H1 (cell line): Measurements from ENCODE around the gene COPZ1. TPM values are rescaled to one million over a fixed set of nuclear protein-coding genes. Genes with fewer than 3 reads are reported as not detected.

ENCODE experiments used
- CTCF ChIA-PET: fragments of 300-600 bp; sonication (Branson Sonifier 250); formaldehyde crosslinking; loops from one replicate; lab custom pipeline; 2021; ENCODE audit not compliant: partially characterized antibody; lab: Charles Lee
- POLR2A ChIA-PET: fragments of 300-600 bp; sonication (Branson Sonifier 250); formaldehyde crosslinking; loops from one replicate; lab custom pipeline; 2021; ENCODE audit warnings: inconsistent platforms; ENCODE audit not compliant: partially characterized antibody; lab: Charles Lee
- DNase-seq, 2 experiments: peaks; one replicate each; pipeline versions ENCODE4 v3.0.0 to v3.0.0-alpha.2; 2010 to 2022; ENCODE audit warnings: low spot score in 2 of 2, low read depth in 1 of 2, mixed read lengths in 1 of 2
- FAIRE-seq: peaks from 2 replicates; lab custom pipeline; 2011; peaks lifted over from hg19 to GRCh38; lab: Jason Lieb, UNC
- H2AFZ ChIP-seq: 2 replicates; pipeline ENCODE4 v1.8.1; 2012; ENCODE audit warnings: low read length, inconsistent platforms
- H2AK5ac ChIP-seq: 2 replicates; pipeline ENCODE4 v1.6.1; 2013; ENCODE audit warnings: low read depth, low read length
- H2BK120ac ChIP-seq: replicated peaks from 2 replicates; pipeline ENCODE3; 2013; ENCODE audit warnings: low read depth, low read length, inconsistent platforms
- H2BK12ac ChIP-seq: 2 replicates; pipeline ENCODE4 v1.6.1; 2013; ENCODE audit warnings: low read depth, low read length
- H2BK15ac ChIP-seq: 2 replicates; pipeline ENCODE4 v1.6.1; 2013; ENCODE audit warnings: low read length
- H2BK20ac ChIP-seq: 2 replicates; pipeline ENCODE4 v1.6.1; 2013; ENCODE audit warnings: low read length
- H2BK5ac ChIP-seq: 2 replicates; pipeline ENCODE4 v1.6.1; 2013; ENCODE audit warnings: low read depth, low read length
- H3K14ac ChIP-seq: 2 replicates; pipeline ENCODE4 v1.6.1; 2013; ENCODE audit warnings: inconsistent platforms; ENCODE audit not compliant: insufficient read length
- H3K18ac ChIP-seq: 2 replicates; pipeline ENCODE4 v1.6.1; 2013; ENCODE audit warnings: low read length; ENCODE audit errors: extremely low read depth
- H3K23ac ChIP-seq: 2 replicates; pipeline ENCODE4 v1.6.1; 2013; ENCODE audit warnings: inconsistent platforms; ENCODE audit not compliant: insufficient read length
- H3K23me2 ChIP-seq: 2 replicates; pipeline ENCODE4 v1.6.1; 2013; ENCODE audit warnings: low read depth, low read length
- H3K27ac ChIP-seq: 2 replicates; pipeline ENCODE4 v1.6.1; 2011; ENCODE audit warnings: low read depth, low read length, inconsistent platforms
- H3K27me3 ChIP-seq, 4 experiments: replicated peaks in 1 of 4; 1 replicate in 1 of 4; 2 replicates in 3 of 4; pipeline versions ENCODE4 v1.6.1 to v1.8.1; 2011 to 2013; ENCODE audit warnings: low read length in 3 of 4, mild to moderate bottlenecking in 3 of 4, inconsistent platforms in 2 of 4, mixed read lengths in 2 of 4, moderate library complexity in 1 of 4; ENCODE audit not compliant: control insufficient read depth in 3 of 4, insufficient read depth in 3 of 4; ENCODE audit errors: extremely low read depth in 1 of 4
- H3K36me3 ChIP-seq, 4 experiments: 2 replicates each; pipeline versions ENCODE4 v1.6.1 to v1.8.1; 2011 to 2013; ENCODE audit warnings: mild to moderate bottlenecking in 4 of 4, low read length in 3 of 4, moderate library complexity in 2 of 4, control low read depth in 1 of 4, inconsistent platforms in 1 of 4; ENCODE audit not compliant: insufficient read depth in 4 of 4, control insufficient read depth in 2 of 4
- H3K4ac ChIP-seq: replicated peaks from 2 replicates; pipeline ENCODE3; 2013; ENCODE audit warnings: low read length, low read depth, mixed read lengths, inconsistent platforms; ENCODE audit not compliant: insufficient read length
- H3K4me1 ChIP-seq, 4 experiments: replicated peaks in 1 of 4; 1 replicate in 1 of 4; 2 replicates in 3 of 4; pipeline versions ENCODE4 v1.6.1 to v1.8.1; 2011 to 2013; ENCODE audit warnings: low read length in 3 of 4, inconsistent platforms in 2 of 4, mixed read lengths in 1 of 4; ENCODE audit not compliant: insufficient read depth in 4 of 4, control insufficient read depth in 3 of 4
- H3K4me2 ChIP-seq, 2 experiments: 2 replicates each; pipeline versions ENCODE4 v1.6.1 to v1.8.1; 2011 to 2013; ENCODE audit warnings: low read depth in 2 of 2, low read length in 2 of 2, control low read depth in 1 of 2, inconsistent platforms in 1 of 2, mild to moderate bottlenecking in 1 of 2; ENCODE audit not compliant: insufficient read depth in 1 of 2
- H3K4me3 ChIP-seq, 4 experiments: fragments of 200-600, 300-600 bp in 1 of 4; sonication (generic), shearing (Covaris generic), sonication (Bioruptor Twin) in 1 of 4; 2 replicates each; pipeline versions ENCODE4 v1.5.1 to v1.8.1; 2011 to 2016; ENCODE audit warnings: low read length in 4 of 4, low read depth in 3 of 4, control low read depth in 2 of 4, inconsistent platforms in 2 of 4, mild to moderate bottlenecking in 2 of 4, mixed read lengths in 1 of 4, moderate library complexity in 1 of 4; ENCODE audit not compliant: insufficient read depth in 2 of 4; ENCODE audit errors: extremely low read depth in 1 of 4
- H3K56ac ChIP-seq: replicated peaks from 2 replicates; pipeline ENCODE3; 2013; ENCODE audit warnings: low read depth, mild to moderate bottlenecking, mixed read lengths, low read length, inconsistent platforms; ENCODE audit not compliant: insufficient read length
- H3K79me1 ChIP-seq: 2 replicates; pipeline ENCODE4 v1.6.1; 2013; ENCODE audit warnings: low read depth, low read length, control low read depth
- H3K79me2 ChIP-seq, 2 experiments: 2 replicates each; pipeline versions ENCODE4 v1.6.1 to v1.8.1; 2012 to 2013; ENCODE audit warnings: low read length in 2 of 2, mild to moderate bottlenecking in 2 of 2, inconsistent platforms in 1 of 2; ENCODE audit not compliant: insufficient read depth in 2 of 2, control insufficient read depth in 1 of 2
- H3K9ac ChIP-seq, 4 experiments: replicated peaks in 1 of 4; 1 replicate in 1 of 4; 2 replicates in 3 of 4; pipeline versions ENCODE4 v1.6.1 to v1.8.1; 2011 to 2013; ENCODE audit warnings: low read depth in 3 of 4, low read length in 3 of 4, control low read depth in 2 of 4, mild to moderate bottlenecking in 2 of 4, moderate library complexity in 2 of 4, inconsistent platforms in 1 of 4; ENCODE audit errors: extremely low read depth in 1 of 4
- H3K9me3 ChIP-seq, 2 experiments: 2 replicates each; pipeline versions ENCODE4 v1.6.1 to v1.8.1; 2012 to 2013; ENCODE audit warnings: mild to moderate bottlenecking in 2 of 2, moderate library complexity in 2 of 2, control low read depth in 1 of 2, inconsistent platforms in 1 of 2, low read depth in 1 of 2, low read length in 1 of 2, mixed read lengths in 1 of 2; ENCODE audit not compliant: insufficient read depth in 2 of 2
- H4K20me1 ChIP-seq, 2 experiments: replicated peaks in 1 of 2; 2 replicates each; pipeline versions ENCODE3 to v1.8.1; 2011 to 2013; ENCODE audit warnings: inconsistent platforms in 2 of 2, low read length in 2 of 2, mild to moderate bottlenecking in 1 of 2; ENCODE audit not compliant: insufficient read depth in 2 of 2, control insufficient read depth in 1 of 2
- H4K5ac ChIP-seq: 2 replicates; pipeline ENCODE4 v1.6.1; 2013; ENCODE audit warnings: low read length, low read depth, mixed read lengths, inconsistent platforms; ENCODE audit not compliant: insufficient read length
- H4K8ac ChIP-seq: 2 replicates; pipeline ENCODE4 v1.8.0; 2013; ENCODE audit warnings: mild to moderate bottlenecking, moderate library complexity, low read length, inconsistent platforms; ENCODE audit not compliant: insufficient read depth; ENCODE audit errors: extremely low read depth
- H4K91ac ChIP-seq: replicated peaks from 2 replicates; pipeline ENCODE3; 2013; ENCODE audit warnings: low read length, mixed read lengths, inconsistent platforms; ENCODE audit not compliant: insufficient read length
- CHD2 ChIP-seq: IDR thresholded peaks from 2 replicates; pipeline ENCODE4 v1.6.1; 2012; ENCODE audit warnings: low read length, improper control_type of control experiment
- RAD21 ChIP-seq, 2 experiments: IDR thresholded peaks in 1 of 2; conservative IDR thresholded peaks in 1 of 2; 2 replicates each; pipeline ENCODE4 v1.6.1; 2011; ENCODE audit warnings: low read depth in 2 of 2, low read length in 2 of 2, improper control_type of control experiment in 1 of 2, inconsistent platforms in 1 of 2, mild to moderate bottlenecking in 1 of 2, moderate library complexity in 1 of 2
- WGBS, 2 experiments: shearing (Covaris generic) in 1 of 2; methylation state at CpG; one replicate each; pipeline versions ENCODE4 v1.1.6 to v1.1.7; 2013 to 2015; ENCODE audit warnings: low lambda C conversion rate in 2 of 2, mixed read lengths in 2 of 2, inconsistent platforms in 1 of 2, low coverage in 1 of 2, missing lambda C conversion rate in 1 of 2; ENCODE audit not compliant: insufficient replicate concordance in 2 of 2, insufficient coverage in 1 of 2, insufficient read length in 1 of 2; ENCODE audit errors: extremely low coverage in 1 of 2, missing lambda C conversion rate in 1 of 2; 5-methylcytosine and 5-hydroxymethylcytosine counted together
- polyA plus RNA-seq, 7 experiments: library from polyadenylated mRNA; depleted of rRNA in 3 of 7; stranded (reverse) in 5 of 7; unstranded in 2 of 7; fragments of >200 nt in 5 of 7; fragments of 200-250 nt in 2 of 7; gene quantifications; 1 replicate in 5 of 7; 2 replicates in 1 of 7; 4 replicates in 1 of 7; pipeline versions ENCODE4 v1.2.1 to v1.2.3, GENCODE V29; 2011 to 2013; ENCODE audit warnings: missing spikeins in 2 of 7, mixed read lengths in 2 of 7
- total RNA-seq: library from RNA; stranded (reverse); fragmentation: NEBNext Ultra II Directional; extraction: Animal tissue kit (Norgen Biotek cat#: 25700); gene quantifications from 2 replicates; pipeline ENCODE4 v1.2.1, GENCODE V29; 2021

The COPZ1 gene
- total and polyA plus RNA-seq, 2 of the 8 experiments (the other 6 are each of a cell fraction or from before 2014, with no cell fraction given) = 103 to 133 TPM

- Histone ChIP-seq H3K23ac (no peak overlapping the region), H3K79me1 (peaks cover 3% of the 10 kb centered on the region; the same call in 1 of the 2 replicates), H4K20me1 (peaks cover 2 to 5% of the 10 kb centered on the region in 2 experiments), H3K56ac (no peak overlapping the region), H2AFZ (no peak overlapping the region), H3K14ac (no peak overlapping the region), H3K79me2 (no peaks in the 10 kb centered on the region; a peak in 1 of 4 replicates), H3K9me3 (no peaks in the 10 kb centered on the region), H3K27ac (no peak overlapping the region), H3K23me2 (no peaks in the 10 kb centered on the region; the same call in 1 of the 2 replicates), H4K5ac (no peak overlapping the region), H2BK12ac (no peak overlapping the region), H4K91ac (no peak overlapping the region), H2BK20ac (no peak overlapping the region), H3K9ac (no peak overlapping the region), H3K4ac (no peak overlapping the region), H2AK5ac (no peak overlapping the region), H3K4me2 (no peak overlapping the region), H3K27me3 (no peaks in the 10 kb centered on the region), H3K18ac (no peak overlapping the region), H3K4me1 (no peaks in the 10 kb centered on the region), H4K8ac (no peak overlapping the region), H2BK15ac (no peak overlapping the region), H3K36me3 (peaks cover 2 to 10% (median 5%) of the 10 kb centered on the region in 4 experiments; a peak in 4 of 8 replicates), H2BK5ac (no peak overlapping the region), H2BK120ac (no peak overlapping the region), H3K4me3 (no peak overlapping the region)
- peak in 1 of 2 experiments; percentile 26; a peak in 1 of 4 replicates for TF ChIP-seq RAD21 (IDR thresholded peaks at IDR 0.05 in 1 of 2, conservative IDR thresholded peaks at IDR 0.05 in 1 of 2; ENCODE audit: low read depth in 2 of 2, low read length in 2 of 2)
- TF ChIP-seq CHD2 = no peak
- ChIA-PET POLR2A (interaction anchor here (1.0 to 16.2 kb wide), 10 partner anchors 9 to 57 kb away, joined by 3 to 166 read pairs (median 13); partner anchors contain the start of genes CBX5, COPZ1 and HNRNPA1), CTCF (interaction anchor here (0.6 to 34.6 kb wide), 24 partner anchors 7 to 123 kb away, joined by 3 to 618 read pairs (median 6); partner anchors contain the start of genes COPZ1 and NFE2)
- WGBS, 2 experiments = 91% methylated on average over 3 of the region's 3 CpGs; no CpG with 5 or more reads in 1 of the 2 experiments
- DNase-seq (no peak), FAIRE-seq (no peak)
These were observed 12.4 kb downstream of the COPZ1 start for GRCh38 chr12:54337280-54337842.
